ENCODE results near the gene DOCK8.

GRCh38 chr9:292915-293314 is 78.2 kb downstream of the DOCK8 start:
- TF ChIP-seq POLR2AphosphoS5 (IDR thresholded peaks at IDR 0.05; ENCODE audit: low read depth, low read length) = no peak
- TF ChIP-seq CTCF (IDR thresholded peaks at IDR 0.05 in 2 of 3, conservative IDR thresholded peaks at IDR 0.05 in 1 of 3; ENCODE audit: borderline replicate concordance in 1 of 3, insufficient read depth in 1 of 3, low read depth in 2 of 3, low read length in 2 of 3) = peak in 2 of 3 experiments; percentile 29 to 37; a peak in 2 of 6 replicates
- TF ChIP-seq ZNF274 (IDR thresholded peaks at IDR 0.05; ENCODE audit: low read depth, low read length) = no peak
- TF ChIP-seq EGR1 (IDR thresholded peaks at IDR 0.05; ENCODE audit: low read depth) = no peak
- TF ChIP-seq, protein P1, sequence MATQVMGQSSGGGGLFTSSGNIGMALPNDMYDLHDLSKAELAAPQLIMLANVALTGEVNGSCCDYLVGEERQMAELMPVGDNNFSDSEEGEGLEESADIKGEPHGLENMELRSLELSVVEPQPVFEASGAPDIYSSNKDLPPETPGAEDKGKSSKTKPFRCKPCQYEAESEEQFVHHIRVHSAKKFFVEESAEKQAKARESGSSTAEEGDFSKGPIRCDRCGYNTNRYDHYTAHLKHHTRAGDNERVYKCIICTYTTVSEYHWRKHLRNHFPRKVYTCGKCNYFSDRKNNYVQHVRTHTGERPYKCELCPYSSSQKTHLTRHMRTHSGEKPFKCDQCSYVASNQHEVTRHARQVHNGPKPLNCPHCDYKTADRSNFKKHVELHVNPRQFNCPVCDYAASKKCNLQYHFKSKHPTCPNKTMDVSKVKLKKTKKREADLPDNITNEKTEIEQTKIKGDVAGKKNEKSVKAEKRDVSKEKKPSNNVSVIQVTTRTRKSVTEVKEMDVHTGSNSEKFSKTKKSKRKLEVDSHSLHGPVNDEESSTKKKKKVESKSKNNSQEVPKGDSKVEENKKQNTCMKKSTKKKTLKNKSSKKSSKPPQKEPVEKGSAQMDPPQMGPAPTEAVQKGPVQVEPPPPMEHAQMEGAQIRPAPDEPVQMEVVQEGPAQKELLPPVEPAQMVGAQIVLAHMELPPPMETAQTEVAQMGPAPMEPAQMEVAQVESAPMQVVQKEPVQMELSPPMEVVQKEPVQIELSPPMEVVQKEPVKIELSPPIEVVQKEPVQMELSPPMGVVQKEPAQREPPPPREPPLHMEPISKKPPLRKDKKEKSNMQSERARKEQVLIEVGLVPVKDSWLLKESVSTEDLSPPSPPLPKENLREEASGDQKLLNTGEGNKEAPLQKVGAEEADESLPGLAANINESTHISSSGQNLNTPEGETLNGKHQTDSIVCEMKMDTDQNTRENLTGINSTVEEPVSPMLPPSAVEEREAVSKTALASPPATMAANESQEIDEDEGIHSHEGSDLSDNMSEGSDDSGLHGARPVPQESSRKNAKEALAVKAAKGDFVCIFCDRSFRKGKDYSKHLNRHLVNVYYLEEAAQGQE (IDR thresholded peaks at IDR 0.05; ENCODE audit: low read depth) = no peak
- TF ChIP-seq EZH2 (IDR thresholded peaks at IDR 0.05) = no peak
- no peak for TF ChIP-seq FOSL1 (IDR thresholded peaks at IDR 0.05; ENCODE audit: low read depth)
- no peak for TF ChIP-seq POLR2A (IDR thresholded peaks at IDR 0.05; ENCODE audit: borderline replicate concordance, extremely low read depth, insufficient read depth, insufficient read length)
- TF ChIP-seq SP1 (IDR thresholded peaks at IDR 0.05; ENCODE audit: low read depth) = no peak
- TF ChIP-seq SRF (IDR thresholded peaks at IDR 0.05; ENCODE audit: low read depth) = no peak
- TF ChIP-seq, protein P2, sequence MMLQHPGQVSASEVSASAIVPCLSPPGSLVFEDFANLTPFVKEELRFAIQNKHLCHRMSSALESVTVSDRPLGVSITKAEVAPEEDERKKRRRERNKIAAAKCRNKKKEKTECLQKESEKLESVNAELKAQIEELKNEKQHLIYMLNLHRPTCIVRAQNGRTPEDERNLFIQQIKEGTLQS (IDR thresholded peaks at IDR 0.05) = no peak

Data from HCT116 (cell line).